ENCODE measurements around the gene TSPAN4.

Gene TSPAN4

GRCh38 chr11:803770-804598 is 38.7 kb upstream of the TSPAN4 start:
- Histone ChIP-seq H3K4me2 (peak overlapping the region; percentile 99), H3K36me3 (peaks cover 43% of the 10 kb centered on the region), H3K4me3 (peak overlapping the region; percentile 76), H4K20me1 (peaks cover 32% of the 10 kb centered on the region; the same call in 1 of the 2 replicates), H3K9ac (peak overlapping the region; percentile 80), H3K27me3 (no peaks in the 10 kb centered on the region), H3K27ac (peak overlapping the region; percentile 89), H3K9me3 (no peaks in the 10 kb centered on the region), H3K4me1 (peaks cover 53% of the 10 kb centered on the region)
- no peak for TF ChIP-seq Cebpa-rat (IDR thresholded peaks at IDR 0.05)

- H3K4me3 ChIP-seq: peak overlapping the region; percentile 76
- H3K4me1 ChIP-seq: peaks cover 53% of the 10 kb centered on the region
- peak overlapping the region; percentile 89 for H3K27ac ChIP-seq
- no peaks in the 10 kb centered on the region for H3K27me3 ChIP-seq
- H4K20me1 ChIP-seq: peaks cover 26% of the 10 kb centered on the region; the same call in 1 of the 2 replicates
- no peak for TF ChIP-seq Cebpa-rat (IDR thresholded peaks at IDR 0.05)
- no peaks in the 10 kb centered on the region for H3K9me3 ChIP-seq
- H3K36me3 ChIP-seq: peaks cover 37% of the 10 kb centered on the region
- peak overlapping the region; percentile 99 for H3K4me2 ChIP-seq
- H3K9ac ChIP-seq: peak overlapping the region; percentile 80
Observed at GRCh38 chr11:804599-804964, 38.1 kb upstream of the TSPAN4 start.

- Histone ChIP-seq H3K36me3 (peaks cover 29% of the 10 kb centered on the region), H3K9me3 (no peaks in the 10 kb centered on the region), H3K4me3 (peak overlapping the region; percentile 100), H4K20me1 (peaks cover 51% of the 10 kb centered on the region), H3K27ac (peak overlapping the region; percentile 100), H3K9ac (peak overlapping the region; percentile 100), H3K4me1 (peaks cover 66% of the 10 kb centered on the region), H3K27me3 (no peaks in the 10 kb centered on the region), H3K4me2 (peak overlapping the region; percentile 85)
- no peak for TF ChIP-seq Cebpa-rat (IDR thresholded peaks at IDR 0.05)
Observed at GRCh38 chr11:808427-809286, 34.0 kb upstream of the TSPAN4 start.

GRCh38 chr11:809287-810039 is 33.2 kb upstream of the TSPAN4 start, which contains the start of gene RPLP2:
Gene RPLP2, plus strand, starts transcription at chr11:809967. Its CDS starts 268 bp downstream, at chr11:810235.
- H3K27me3 ChIP-seq: no peaks in the 10 kb centered on the region

GRCh38 chr11:810040-810567 is 32.5 kb upstream of the TSPAN4 start:
- Histone ChIP-seq H3K27me3 (no peaks in the 10 kb centered on the region), H3K27ac (peak overlapping the region; percentile 100), H4K20me1 (peaks cover 44% of the 10 kb centered on the region), H3K36me3 (peaks cover 44% of the 10 kb centered on the region), H3K9me3 (no peaks in the 10 kb centered on the region), H3K4me2 (peak overlapping the region; percentile 96), H3K4me3 (peak overlapping the region; percentile 100), H3K9ac (peak overlapping the region; percentile 100), H3K4me1 (peaks cover 56% of the 10 kb centered on the region)
- no peak for TF ChIP-seq Cebpa-rat (IDR thresholded peaks at IDR 0.05)

More at GRCh38 chr11:809287-810039, 33.2 kb upstream of the TSPAN4 start, which contains the start of gene RPLP2:
- peaks cover 60% of the 10 kb centered on the region for H3K4me1 ChIP-seq
- H3K4me2 ChIP-seq: peak within 1 kb of the TSS; percentile 96
- peaks cover 37% of the 10 kb centered on the region for H3K36me3 ChIP-seq
- peak within 1 kb of the TSS; percentile 100 for H3K4me3 ChIP-seq
- TF ChIP-seq Cebpa-rat (IDR thresholded peaks at IDR 0.05): no peak
- H4K20me1 ChIP-seq: peaks cover 48% of the 10 kb centered on the region
- no peaks in the 10 kb centered on the region for H3K9me3 ChIP-seq
- H3K9ac ChIP-seq: peak within 1 kb of the TSS; percentile 100
- H3K27ac ChIP-seq: peak within 1 kb of the TSS; percentile 100

GRCh38 chr11:811446-812245 is 31.0 kb upstream of the TSPAN4 start:
- Histone ChIP-seq H3K27ac (peak overlapping the region; percentile 100), H3K9me3 (no peaks in the 10 kb centered on the region), H4K20me1 (peaks cover 51% of the 10 kb centered on the region), H3K36me3 (peaks cover 57% of the 10 kb centered on the region), H3K4me3 (peak overlapping the region; percentile 100), H3K27me3 (no peaks in the 10 kb centered on the region), H3K4me1 (peaks cover 44% of the 10 kb centered on the region), H3K4me2 (peak overlapping the region; percentile 96), H3K9ac (peak overlapping the region; percentile 100)
- no peak for TF ChIP-seq Cebpa-rat (IDR thresholded peaks at IDR 0.05)

- Histone ChIP-seq H3K27ac (no peak overlapping the region; the same call in 1 of the 2 replicates), H3K4me1 (peaks cover 44% of the 10 kb centered on the region), H3K27me3 (no peaks in the 10 kb centered on the region), H3K36me3 (peaks cover 57% of the 10 kb centered on the region), H3K4me3 (no peak overlapping the region), H4K20me1 (peaks cover 51% of the 10 kb centered on the region), H3K4me2 (peak overlapping the region; percentile 96), H3K9ac (peak overlapping the region; percentile 100; the same call in 1 of the 2 replicates), H3K9me3 (no peaks in the 10 kb centered on the region)
- TF ChIP-seq Cebpa-rat (IDR thresholded peaks at IDR 0.05): no peak
Observed at GRCh38 chr11:812390-812789, 30.3 kb upstream of the TSPAN4 start.

GRCh38 chr11:813072-813455 is 29.6 kb upstream of the TSPAN4 start:
- Histone ChIP-seq H3K4me3 (no peak overlapping the region), H3K9me3 (no peaks in the 10 kb centered on the region), H3K27me3 (no peaks in the 10 kb centered on the region), H3K36me3 (peaks cover 57% of the 10 kb centered on the region), H3K4me1 (peaks cover 40% of the 10 kb centered on the region), H4K20me1 (peaks cover 51% of the 10 kb centered on the region), H3K4me2 (no peak overlapping the region), H3K27ac (no peak overlapping the region), H3K9ac (0 out of 2 replicates have a peak overlapping the region, but pooled peaks have one; percentile 100)
- TF ChIP-seq Cebpa-rat (IDR thresholded peaks at IDR 0.05): no peak

Data from BLaER1 (cell line).